Measurements from ENCODE around the gene RFPL4AL1. TPM values are rescaled to one million over a fixed set of nuclear protein-coding genes. Genes with fewer than 3 reads are reported as not detected.
"Not testable (repeated sequence)": the region's sequence is repeated elsewhere in the genome, so short reads cannot be mapped to it uniquely, and the experiment has no call there.

RFPL4AL1 gene
- total RNA-seq (not detected), polyA plus RNA-seq (not detected)

GRCh38 chr19:55768818-55769217 is at the start of gene RFPL4AL1:
TSS of gene RFPL4AL1 (plus strand) at chr19:55769118. CDS start at chr19:55771805, 2,687 bp downstream.
- H3K36me3 Mint-ChIP-seq; H3K4me3 ChIP-seq (ENCODE audit: low read length); H3K9me3 ChIP-seq (ENCODE audit: low read length); CTCF ChIA-PET; H3K4me1 Mint-ChIP-seq; H3K4me3 Mint-ChIP-seq; H3K27ac ChIP-seq (ENCODE audit: low read depth, low read length); H3K4me1 ChIP-seq (ENCODE audit: insufficient read depth, low read length); H3K36me3 ChIP-seq (ENCODE audit: insufficient read depth, low read length); H3K27me3 ChIP-seq (ENCODE audit: insufficient read depth, low read length, poor library complexity, severe bottlenecking); POLR2A ChIA-PET; DNase-seq; H3K27ac Mint-ChIP-seq: not testable (repeated sequence)
- Mint-ChIP-seq H3K9me3 (peaks cover 0 to 13% (median 9%) of the 10 kb centered on the region in 5 donors), H3K27me3 (peaks cover 19 to 34% of the 10 kb centered on the region in 2 donors)

GRCh38 chr19:55720214-55720746 is 48.6 kb upstream of the RFPL4AL1 start:
- no peak overlapping the region for H3K27ac Mint-ChIP-seq

GRCh38 chr19:55720801-55721200 is 48.1 kb upstream of the RFPL4AL1 start:
- Mint-ChIP-seq H3K4me3 (no peak overlapping the region), H3K27ac (no peak overlapping the region), H3K4me1 (no peaks in the 10 kb centered on the region), H3K36me3 (peaks cover 0 to 4% (median 3%) of the 10 kb centered on the region in 3 donors), H3K9me3 (peaks cover 10 to 30% (median 25%) of the 10 kb centered on the region in 5 donors), H3K27me3 (peaks cover 54 to 77% of the 10 kb centered on the region in 2 donors)
- H3K9me3 ChIP-seq (ENCODE audit: low read length) = no peaks in the 10 kb centered on the region
- H3K4me3 ChIP-seq (ENCODE audit: low read length) = no peak overlapping the region
- H3K36me3 ChIP-seq (ENCODE audit: insufficient read depth, low read length) = no peaks in the 10 kb centered on the region
- CTCF ChIA-PET = no interaction called here
- H3K27me3 ChIP-seq (ENCODE audit: insufficient read depth, low read length, poor library complexity, severe bottlenecking) = no peaks in the 10 kb centered on the region
- H3K27ac ChIP-seq (ENCODE audit: low read depth, low read length) = no peak overlapping the region
- H3K4me1 ChIP-seq (ENCODE audit: insufficient read depth, low read length) = no peaks in the 10 kb centered on the region
- POLR2A ChIA-PET = no interaction called here
- no peak for DNase-seq

More at GRCh38 chr19:55720214-55720746, 48.6 kb upstream of the RFPL4AL1 start:
- Mint-ChIP-seq H3K4me1 (no peaks in the 10 kb centered on the region), H3K4me3 (no peak overlapping the region), H3K27me3 (peaks cover 52 to 77% of the 10 kb centered on the region in 2 donors), H3K36me3 (peaks cover 0 to 4% (median 3%) of the 10 kb centered on the region in 3 donors), H3K9me3 (peaks cover 10 to 30% (median 25%) of the 10 kb centered on the region in 5 donors)
- no peaks in the 10 kb centered on the region for H3K9me3 ChIP-seq (ENCODE audit: low read length)
- no peak for DNase-seq
- no peaks in the 10 kb centered on the region for H3K4me1 ChIP-seq (ENCODE audit: insufficient read depth, low read length)
- H3K4me3 ChIP-seq (ENCODE audit: low read length) = no peak overlapping the region
- CTCF ChIA-PET = no interaction called here
- H3K36me3 ChIP-seq (ENCODE audit: insufficient read depth, low read length) = no peaks in the 10 kb centered on the region
- POLR2A ChIA-PET = no interaction called here
- no peaks in the 10 kb centered on the region for H3K27me3 ChIP-seq (ENCODE audit: insufficient read depth, low read length, poor library complexity, severe bottlenecking)
- H3K27ac ChIP-seq (ENCODE audit: low read depth, low read length) = no peak overlapping the region

GRCh38 chr19:55723491-55723890 is 45.4 kb upstream of the RFPL4AL1 start:
- Mint-ChIP-seq H3K4me1 (no peaks in the 10 kb centered on the region), H3K9me3 (peaks cover 10 to 30% (median 25%) of the 10 kb centered on the region in 5 donors), H3K36me3 (peaks cover 0 to 4% (median 3%) of the 10 kb centered on the region in 3 donors), H3K27ac (no peak overlapping the region), H3K27me3 (peaks cover 42 to 59% of the 10 kb centered on the region in 2 donors), H3K4me3 (no peak overlapping the region)
- CTCF ChIA-PET = no interaction called here
- no peaks in the 10 kb centered on the region for H3K4me1 ChIP-seq (ENCODE audit: insufficient read depth, low read length)
- no peaks in the 10 kb centered on the region for H3K9me3 ChIP-seq (ENCODE audit: low read length)
- H3K27ac ChIP-seq (ENCODE audit: low read depth, low read length) = no peak overlapping the region
- no peak overlapping the region for H3K4me3 ChIP-seq (ENCODE audit: low read length)
- POLR2A ChIA-PET = interaction anchor here (0.7 kb wide), 1 partner anchor 544 kb away, joined by 8 read pairs; no protein-coding TSS in a partner anchor
- DNase-seq = no peak
- H3K27me3 ChIP-seq (ENCODE audit: insufficient read depth, low read length, poor library complexity, severe bottlenecking) = no peaks in the 10 kb centered on the region
- no peaks in the 10 kb centered on the region for H3K36me3 ChIP-seq (ENCODE audit: insufficient read depth, low read length)

GRCh38 chr19:55730378-55730777 is 38.5 kb upstream of the RFPL4AL1 start:
- H3K27ac ChIP-seq (ENCODE audit: low read depth, low read length); H3K4me3 Mint-ChIP-seq; H3K27ac Mint-ChIP-seq; CTCF ChIA-PET; H3K9me3 Mint-ChIP-seq; H3K27me3 ChIP-seq (ENCODE audit: insufficient read depth, low read length, poor library complexity, severe bottlenecking); H3K36me3 ChIP-seq (ENCODE audit: insufficient read depth, low read length); H3K36me3 Mint-ChIP-seq; POLR2A ChIA-PET; H3K4me1 Mint-ChIP-seq; DNase-seq; H3K4me1 ChIP-seq (ENCODE audit: insufficient read depth, low read length); H3K4me3 ChIP-seq (ENCODE audit: low read length); H3K9me3 ChIP-seq (ENCODE audit: low read length): not testable (repeated sequence)
- H3K27me3 Mint-ChIP-seq = peaks cover 10 to 13% of the 10 kb centered on the region in 2 donors

GRCh38 chr19:55738302-55738701 is 30.6 kb upstream of the RFPL4AL1 start, which contains the start of gene NLRP9:
TSS of gene NLRP9 (minus strand) at chr19:55738402. CDS start at chr19:55738374, 28 bp downstream.
- DNase-seq = no peak
- H3K36me3 Mint-ChIP-seq = no peaks in the 10 kb centered on the region
- H3K36me3 ChIP-seq (ENCODE audit: insufficient read depth, low read length) = no peaks in the 10 kb centered on the region
- no peak within 1 kb of the TSS for H3K4me3 ChIP-seq (ENCODE audit: low read length)
- H3K27ac Mint-ChIP-seq = no peak within 1 kb of the TSS
- POLR2A ChIA-PET = no interaction called here
- H3K4me1 Mint-ChIP-seq = no peaks in the 10 kb centered on the region
- CTCF ChIA-PET = no interaction called here
- no peaks in the 10 kb centered on the region for H3K9me3 Mint-ChIP-seq
- no peak within 1 kb of the TSS for H3K4me3 Mint-ChIP-seq
- no peaks in the 10 kb centered on the region for H3K9me3 ChIP-seq (ENCODE audit: low read length)
- H3K27me3 ChIP-seq (ENCODE audit: insufficient read depth, low read length, poor library complexity, severe bottlenecking) = no peaks in the 10 kb centered on the region
- H3K27me3 Mint-ChIP-seq = peaks cover 8 to 32% of the 10 kb centered on the region in 2 donors
- H3K4me1 ChIP-seq (ENCODE audit: insufficient read depth, low read length) = no peaks in the 10 kb centered on the region
- no peak within 1 kb of the TSS for H3K27ac ChIP-seq (ENCODE audit: low read depth, low read length)

- H3K4me3 Mint-ChIP-seq = no peak overlapping the region
- Histone ChIP-seq H3K36me3 (ENCODE audit: insufficient read depth, low read length) (no peaks in the 10 kb centered on the region), H3K4me3 (ENCODE audit: low read length) (no peak overlapping the region), H3K4me1 (ENCODE audit: insufficient read depth, low read length) (no peaks in the 10 kb centered on the region), H3K9me3 (ENCODE audit: low read length) (no peaks in the 10 kb centered on the region), H3K27ac (ENCODE audit: low read depth, low read length) (no peak overlapping the region), H3K27me3 (ENCODE audit: insufficient read depth, low read length, poor library complexity, severe bottlenecking) (no peaks in the 10 kb centered on the region)
- H3K27me3 Mint-ChIP-seq = peaks cover 0 to 14% of the 10 kb centered on the region in 2 donors
- no peaks in the 10 kb centered on the region for H3K4me1 Mint-ChIP-seq
- ChIA-PET POLR2A (no interaction called here), CTCF (no interaction called here)
- peaks cover 0 to 5% (median 0%) of the 10 kb centered on the region in 5 donors for H3K9me3 Mint-ChIP-seq
- no peak overlapping the region for H3K27ac Mint-ChIP-seq
- H3K36me3 Mint-ChIP-seq = no peaks in the 10 kb centered on the region
- DNase-seq = no peak
Observed at GRCh38 chr19:55750715-55751114, 18.2 kb upstream of the RFPL4AL1 start.

GRCh38 chr19:55753401-55753800 is 15.5 kb upstream of the RFPL4AL1 start:
- H3K4me3 ChIP-seq (ENCODE audit: low read length) = no peak overlapping the region
- H3K9me3 Mint-ChIP-seq = peaks cover 0 to 5% (median 0%) of the 10 kb centered on the region in 5 donors
- peaks cover 3 to 20% of the 10 kb centered on the region in 2 donors for H3K27me3 Mint-ChIP-seq
- no peaks in the 10 kb centered on the region for H3K36me3 Mint-ChIP-seq
- no peak overlapping the region for H3K27ac ChIP-seq (ENCODE audit: low read depth, low read length)
- H3K4me1 Mint-ChIP-seq = no peaks in the 10 kb centered on the region
- ChIA-PET CTCF (no interaction called here), POLR2A (no interaction called here)
- no peaks in the 10 kb centered on the region for H3K36me3 ChIP-seq (ENCODE audit: insufficient read depth, low read length)
- H3K4me1 ChIP-seq (ENCODE audit: insufficient read depth, low read length) = no peaks in the 10 kb centered on the region
- H3K4me3 Mint-ChIP-seq = no peak overlapping the region
- H3K9me3 ChIP-seq (ENCODE audit: low read length) = no peaks in the 10 kb centered on the region
- H3K27me3 ChIP-seq (ENCODE audit: insufficient read depth, low read length, poor library complexity, severe bottlenecking) = no peaks in the 10 kb centered on the region
- DNase-seq = no peak
- no peak overlapping the region for H3K27ac Mint-ChIP-seq

All from CD8-positive, alpha-beta memory T cell (primary cell).